Nucleus accumbens (tissue), 56 donors: ENCODE measurements around the gene TNN.
"Not testable (repeated sequence)": the region's sequence is repeated elsewhere in the genome, so short reads cannot be mapped to it uniquely, and the experiment has no call there.

Source experiments
- DNase-seq, 56 donors: peaks; one replicate each; lab custom pipeline; 2025; lab: John Stamatoyannopoulos, UW

TNN gene, protein sequence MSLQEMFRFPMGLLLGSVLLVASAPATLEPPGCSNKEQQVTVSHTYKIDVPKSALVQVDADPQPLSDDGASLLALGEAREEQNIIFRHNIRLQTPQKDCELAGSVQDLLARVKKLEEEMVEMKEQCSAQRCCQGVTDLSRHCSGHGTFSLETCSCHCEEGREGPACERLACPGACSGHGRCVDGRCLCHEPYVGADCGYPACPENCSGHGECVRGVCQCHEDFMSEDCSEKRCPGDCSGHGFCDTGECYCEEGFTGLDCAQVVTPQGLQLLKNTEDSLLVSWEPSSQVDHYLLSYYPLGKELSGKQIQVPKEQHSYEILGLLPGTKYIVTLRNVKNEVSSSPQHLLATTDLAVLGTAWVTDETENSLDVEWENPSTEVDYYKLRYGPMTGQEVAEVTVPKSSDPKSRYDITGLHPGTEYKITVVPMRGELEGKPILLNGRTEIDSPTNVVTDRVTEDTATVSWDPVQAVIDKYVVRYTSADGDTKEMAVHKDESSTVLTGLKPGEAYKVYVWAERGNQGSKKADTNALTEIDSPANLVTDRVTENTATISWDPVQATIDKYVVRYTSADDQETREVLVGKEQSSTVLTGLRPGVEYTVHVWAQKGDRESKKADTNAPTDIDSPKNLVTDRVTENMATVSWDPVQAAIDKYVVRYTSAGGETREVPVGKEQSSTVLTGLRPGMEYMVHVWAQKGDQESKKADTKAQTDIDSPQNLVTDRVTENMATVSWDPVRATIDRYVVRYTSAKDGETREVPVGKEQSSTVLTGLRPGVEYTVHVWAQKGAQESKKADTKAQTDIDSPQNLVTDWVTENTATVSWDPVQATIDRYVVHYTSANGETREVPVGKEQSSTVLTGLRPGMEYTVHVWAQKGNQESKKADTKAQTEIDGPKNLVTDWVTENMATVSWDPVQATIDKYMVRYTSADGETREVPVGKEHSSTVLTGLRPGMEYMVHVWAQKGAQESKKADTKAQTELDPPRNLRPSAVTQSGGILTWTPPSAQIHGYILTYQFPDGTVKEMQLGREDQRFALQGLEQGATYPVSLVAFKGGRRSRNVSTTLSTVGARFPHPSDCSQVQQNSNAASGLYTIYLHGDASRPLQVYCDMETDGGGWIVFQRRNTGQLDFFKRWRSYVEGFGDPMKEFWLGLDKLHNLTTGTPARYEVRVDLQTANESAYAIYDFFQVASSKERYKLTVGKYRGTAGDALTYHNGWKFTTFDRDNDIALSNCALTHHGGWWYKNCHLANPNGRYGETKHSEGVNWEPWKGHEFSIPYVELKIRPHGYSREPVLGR (N-terminal part only)

DNA sequence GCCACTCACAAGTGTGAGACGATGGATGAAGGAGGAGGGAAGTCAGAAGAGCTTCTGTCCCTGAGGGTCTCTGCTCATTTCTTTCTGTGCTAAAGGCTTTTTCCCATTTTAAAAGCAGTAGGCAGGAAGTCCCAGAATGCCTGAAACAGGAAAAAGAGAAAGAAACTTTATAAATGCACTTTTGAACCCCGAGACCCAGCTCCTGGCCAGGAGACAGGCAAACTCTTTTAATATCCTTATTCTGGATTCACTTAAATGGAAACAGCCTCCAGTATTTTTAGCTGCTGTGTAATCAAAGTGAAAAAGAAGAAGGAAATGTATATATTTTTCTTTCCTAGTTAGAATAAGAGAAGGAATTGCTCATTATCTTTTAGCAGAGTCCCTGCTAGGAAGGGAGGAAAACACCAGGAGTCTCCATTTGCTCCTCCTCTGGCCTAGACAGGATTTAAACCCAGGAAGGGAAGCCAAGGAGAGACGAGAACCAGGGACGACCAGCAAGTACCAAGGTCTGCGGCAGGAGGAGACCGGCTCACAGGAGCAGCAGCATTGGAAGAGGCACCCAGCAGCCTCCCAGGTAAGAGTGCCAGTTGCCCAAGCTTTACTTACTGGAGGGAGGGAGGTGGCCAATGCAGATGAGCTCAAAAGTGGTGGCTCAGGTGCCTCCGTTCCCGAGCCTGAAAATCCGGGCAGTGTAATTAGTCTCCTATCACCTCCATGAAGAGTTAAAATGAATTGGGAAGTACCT, at the start of gene TNN:
Gene TNN, plus strand, starts transcription at position 472 of the 745 bp plus-strand sequence. CDS start 9,586 bp downstream, outside the sequence.
- no peak for DNase-seq

DNA sequence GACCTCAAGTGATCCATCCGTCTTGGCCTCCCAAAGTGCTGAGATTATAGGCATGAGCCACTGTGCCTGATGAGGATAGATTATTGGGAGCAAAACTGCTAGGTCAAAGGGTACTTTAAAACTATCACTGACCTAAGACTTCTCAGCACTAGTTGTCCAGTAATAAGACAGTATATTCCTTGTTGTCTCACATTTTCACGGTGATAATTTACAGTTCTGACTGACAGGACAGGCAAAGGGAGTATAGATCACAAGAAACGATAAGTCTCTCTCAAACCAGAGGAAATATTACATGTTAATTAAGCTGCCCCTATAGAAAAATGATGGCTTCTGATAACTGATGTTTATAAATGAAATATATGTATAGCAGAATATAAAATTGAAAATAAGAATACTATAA, 48.1 kb upstream of the TNN start:
- no peak for DNase-seq

DNA sequence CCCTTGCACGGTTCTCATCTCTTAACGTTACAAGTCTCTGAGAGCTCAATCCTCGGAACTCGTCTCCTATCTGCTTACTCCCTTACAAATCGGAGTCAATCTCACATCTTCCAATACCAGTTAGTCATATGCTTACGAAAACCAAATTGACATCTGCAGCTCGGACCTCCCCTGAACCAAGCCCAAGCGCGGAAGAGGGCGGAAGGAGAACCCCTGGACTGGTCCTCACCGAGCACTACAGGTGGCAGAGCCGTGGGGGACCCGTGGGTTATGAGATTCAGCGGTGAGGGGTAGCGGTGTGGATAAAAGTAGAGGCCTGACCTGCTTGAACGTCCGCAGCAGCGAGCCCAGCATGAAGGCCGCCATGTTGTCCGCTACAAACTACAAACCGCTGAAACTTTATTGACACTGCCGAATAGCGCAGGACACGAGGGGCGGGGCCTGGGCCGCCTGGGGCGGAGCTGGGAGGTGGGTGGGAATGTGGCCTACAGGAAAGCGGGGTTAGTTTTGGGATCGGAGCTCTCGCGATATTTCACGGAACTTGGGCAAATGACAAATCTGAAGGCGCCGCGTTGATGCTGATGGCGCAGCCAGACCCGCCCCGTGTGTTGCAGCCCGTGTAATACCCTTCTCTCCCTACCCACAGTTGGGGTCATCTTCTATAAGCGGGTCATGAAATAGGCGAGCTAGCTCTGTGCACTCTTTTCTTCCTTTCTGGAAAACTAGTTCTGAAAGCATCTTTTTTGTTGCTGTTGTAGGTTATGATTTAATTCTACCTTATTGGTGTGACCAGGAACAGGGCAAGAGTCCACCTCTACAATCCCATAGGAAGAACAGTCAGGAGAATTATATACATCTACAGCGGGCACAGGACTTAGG, 44.4 kb upstream of the TNN start, which contains the start of gene MRPS14:
Gene MRPS14, minus strand, starts transcription at position 383 of the 879 bp plus-strand sequence. Its CDS starts 17 bp downstream, at position 366.
- peak; percentile 47 to 98 (median 94) for DNase-seq

DNA sequence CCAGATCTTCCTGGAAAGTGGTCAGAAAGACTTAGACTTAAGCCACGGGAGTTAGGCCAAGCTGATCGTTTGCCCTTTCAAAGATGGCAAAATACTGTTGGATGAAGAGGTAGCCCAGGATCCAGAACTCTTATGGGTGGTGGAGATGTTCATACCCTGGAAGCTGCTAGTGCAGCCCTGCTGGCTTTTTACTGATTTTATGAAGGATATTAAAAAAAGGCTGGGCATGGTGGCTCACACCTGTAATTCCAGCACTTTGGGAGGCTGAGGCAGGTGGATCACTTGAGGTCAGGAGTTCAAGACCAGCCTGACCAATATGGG, 43.8 kb upstream of the TNN start:
- peak in 1 of 56 donors; percentile 20 for DNase-seq

DNA sequence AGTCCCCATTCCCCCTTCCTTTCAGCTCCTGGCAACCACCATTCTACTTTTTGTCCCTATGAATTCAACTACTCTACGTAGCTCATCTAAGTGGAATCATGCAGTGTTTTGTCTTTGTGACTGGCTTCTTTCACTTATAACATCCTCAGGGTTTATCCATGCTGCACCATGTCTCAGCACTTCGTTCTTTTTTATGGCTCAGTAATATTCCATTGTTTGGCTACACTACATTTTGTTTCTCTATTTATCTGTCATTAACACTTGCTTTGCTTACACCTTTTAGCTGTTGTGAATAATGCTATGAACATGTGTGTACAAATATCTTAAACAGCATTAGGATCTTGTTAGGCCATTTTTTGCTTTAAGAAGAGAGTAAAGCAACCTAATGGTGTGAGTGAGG, 42.9 kb upstream of the TNN start:
- DNase-seq, result no peak

DNA sequence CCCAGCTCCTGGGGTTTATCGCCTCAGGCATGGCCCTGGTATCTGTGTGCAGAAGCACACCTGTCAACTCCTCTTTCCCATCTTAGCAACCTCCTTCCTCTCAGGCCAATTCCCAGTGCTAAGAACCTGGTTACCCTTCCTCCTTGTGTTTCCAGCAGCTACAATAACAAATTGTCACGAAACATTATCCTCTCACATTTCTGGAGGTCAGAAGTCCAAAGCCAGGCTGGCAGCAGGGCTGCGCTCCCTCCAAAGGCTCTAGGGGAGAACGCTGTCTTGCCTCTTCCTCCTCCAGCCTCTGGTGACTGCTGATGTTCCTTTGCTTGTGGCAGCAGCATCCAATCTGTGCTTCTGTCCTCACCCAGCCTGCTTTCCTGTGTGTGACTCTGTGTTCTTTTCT, 33.7 kb upstream of the TNN start:
- DNase-seq, result no peak

DNA sequence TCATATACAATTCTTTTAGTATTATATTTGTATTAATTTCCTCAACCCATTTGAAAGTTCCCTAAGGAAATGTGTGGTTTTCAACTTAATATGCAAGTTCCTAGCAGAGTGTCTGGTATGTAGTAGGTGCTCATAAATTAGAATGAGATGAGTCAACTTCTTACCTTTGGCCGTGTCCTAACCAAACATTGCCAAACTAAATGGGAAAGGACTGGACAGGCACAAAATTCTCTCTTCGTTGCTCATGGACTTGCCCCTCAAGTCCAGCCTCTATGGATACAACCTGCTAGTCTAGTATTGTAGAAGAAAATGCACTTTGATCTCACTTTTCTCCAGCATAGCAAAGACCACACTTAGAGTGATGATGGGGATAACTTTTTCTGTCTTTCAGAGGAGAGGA, 32.9 kb upstream of the TNN start:
- no peak for DNase-seq

DNA sequence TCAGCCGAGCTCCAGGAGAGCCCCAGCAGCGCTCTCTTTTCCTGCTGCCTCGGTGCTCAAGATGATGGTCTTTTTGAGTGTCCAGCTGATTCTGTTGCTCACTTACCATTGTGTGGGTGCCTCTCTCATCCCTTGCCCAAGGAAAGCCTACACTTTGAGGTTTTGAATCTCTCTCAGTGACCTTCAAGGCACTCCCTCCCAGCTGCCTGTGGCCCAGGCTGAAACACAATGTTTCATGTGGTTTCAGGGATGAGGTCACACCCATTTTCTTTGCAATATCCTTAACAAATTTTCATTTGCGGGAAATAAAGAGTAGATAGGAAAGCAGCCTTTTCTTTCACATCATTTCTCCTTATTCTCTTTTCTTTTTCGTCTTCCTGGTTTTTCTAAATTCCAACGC, 31.8 kb upstream of the TNN start:
- no peak for DNase-seq

DNA sequence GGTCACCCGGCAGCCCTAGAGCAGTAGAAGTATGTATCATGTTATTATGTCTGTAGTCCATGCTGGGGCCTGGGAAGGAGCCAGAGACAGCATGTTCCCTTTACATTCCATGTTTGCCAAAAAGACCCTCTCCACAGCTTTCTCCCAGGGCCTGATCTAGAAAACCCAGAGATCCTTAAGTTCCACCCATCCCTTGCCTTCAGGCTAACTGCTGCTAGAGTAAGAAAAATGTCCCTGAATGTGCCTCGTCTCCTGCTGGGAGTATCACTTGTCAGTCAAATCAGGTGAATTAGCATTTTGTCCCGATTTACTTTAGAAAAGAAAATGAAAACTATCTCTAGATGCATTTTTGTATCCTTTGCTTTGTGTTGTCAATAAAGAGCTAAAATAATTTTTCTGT, 31.2 kb upstream of the TNN start:
- no peak for DNase-seq

DNA sequence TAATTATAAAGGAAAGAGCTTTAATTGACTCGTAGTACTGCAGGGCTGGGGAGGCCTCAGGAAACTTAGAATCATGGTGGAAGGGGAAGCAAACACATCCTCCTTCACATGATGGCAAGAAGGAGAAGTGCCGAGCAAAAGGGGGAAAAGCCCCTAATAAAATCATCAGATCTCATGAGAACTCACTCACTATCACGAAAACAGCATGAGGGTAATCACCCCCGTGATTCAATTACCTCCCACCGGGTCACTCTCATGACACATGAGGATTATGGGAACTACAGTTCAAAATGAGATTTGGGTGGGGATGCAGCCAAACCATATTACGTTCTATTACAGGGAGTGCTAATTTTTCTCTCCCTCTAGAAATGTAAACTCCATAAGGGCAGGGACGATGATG, 30.2 kb upstream of the TNN start:
- DNase-seq, result no peak

DNA sequence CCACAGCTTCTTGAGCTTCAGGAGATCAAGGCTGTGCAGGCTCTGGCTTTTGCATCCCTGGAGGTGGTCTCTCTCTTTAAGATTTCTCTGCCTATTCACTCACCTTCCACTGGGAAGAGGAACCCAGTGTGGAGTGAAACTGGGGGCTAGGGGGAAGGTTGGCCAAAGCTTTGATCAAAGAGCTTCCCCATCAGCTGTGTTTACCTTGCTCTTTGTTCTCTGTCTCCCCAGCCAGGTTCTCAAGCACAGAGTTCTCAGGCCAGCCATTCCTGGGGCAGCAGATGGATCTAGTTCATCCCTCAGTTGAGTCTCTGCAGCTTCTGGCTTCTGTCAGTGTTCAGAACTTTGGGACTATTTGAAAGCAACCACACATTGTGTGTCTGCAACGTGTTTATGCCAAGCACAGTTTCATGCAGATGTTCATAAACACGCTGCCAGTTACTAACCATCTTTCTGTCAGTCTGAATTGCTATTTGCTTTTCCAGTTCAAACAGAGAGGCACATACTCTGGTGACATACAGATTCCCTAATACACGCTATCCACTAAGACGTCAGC, 27.2 kb upstream of the TNN start:
- DNase-seq, result no peak

DNA sequence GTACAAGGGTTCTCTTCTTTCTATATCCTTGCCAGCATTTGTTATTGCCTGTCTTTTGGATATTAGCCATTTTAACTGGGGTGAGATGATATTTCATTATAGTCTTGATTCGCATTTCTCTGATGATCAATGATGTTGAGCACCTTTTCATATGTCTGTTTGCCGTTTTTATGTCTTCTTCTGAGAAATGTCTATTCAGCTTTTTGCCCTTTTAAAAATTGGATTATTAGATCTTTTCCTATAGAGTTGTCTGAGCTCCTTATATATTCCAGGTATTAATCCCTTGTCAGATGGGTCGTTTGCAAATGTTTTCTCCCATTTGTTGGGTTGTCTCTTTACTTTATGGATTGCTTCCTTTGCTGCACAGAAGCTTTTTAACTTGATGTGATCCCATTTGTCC, 25.0 kb upstream of the TNN start:
- DNase-seq, result no peak

DNA sequence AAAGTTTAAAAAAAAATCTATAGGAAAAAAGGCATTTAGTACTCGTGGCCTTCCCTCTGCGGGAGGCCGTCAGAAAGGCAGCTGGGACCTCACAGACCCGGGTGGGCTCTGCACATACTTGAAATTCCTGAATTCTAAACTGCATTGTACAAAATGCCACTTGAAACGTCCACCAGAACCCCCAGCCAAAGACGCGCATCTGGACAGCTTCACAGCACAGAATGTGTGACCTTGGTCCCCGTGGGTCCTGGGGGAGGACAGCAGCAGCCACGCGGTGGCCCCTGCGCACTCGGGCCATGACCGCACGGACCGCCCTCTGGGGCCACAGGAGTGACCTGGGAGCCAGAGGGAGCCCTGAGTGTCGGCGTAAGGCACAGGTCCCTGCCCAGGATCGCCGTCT, 23.8 kb upstream of the TNN start:
- no peak for DNase-seq

DNA sequence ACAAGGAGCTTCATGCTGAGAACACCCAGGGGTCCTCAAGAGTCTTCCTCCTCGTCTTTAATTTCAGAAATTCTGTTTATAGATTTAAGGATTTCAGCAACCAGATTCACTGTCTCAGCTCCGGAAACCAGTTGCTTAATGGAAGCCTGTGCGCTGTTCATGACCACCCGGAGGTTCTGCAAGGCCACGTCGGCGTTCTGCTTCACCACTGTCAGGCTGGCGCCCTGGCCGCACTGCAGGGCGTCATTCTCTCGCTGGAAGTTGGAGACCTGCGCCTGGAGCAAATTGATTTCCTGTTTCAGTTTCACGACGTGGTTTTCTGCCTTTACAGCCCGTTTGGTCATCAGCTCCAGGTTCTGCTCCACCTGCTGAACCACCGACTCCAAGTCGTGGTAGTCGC, 23.0 kb upstream of the TNN start:
- not testable (repeated sequence) for DNase-seq

DNA sequence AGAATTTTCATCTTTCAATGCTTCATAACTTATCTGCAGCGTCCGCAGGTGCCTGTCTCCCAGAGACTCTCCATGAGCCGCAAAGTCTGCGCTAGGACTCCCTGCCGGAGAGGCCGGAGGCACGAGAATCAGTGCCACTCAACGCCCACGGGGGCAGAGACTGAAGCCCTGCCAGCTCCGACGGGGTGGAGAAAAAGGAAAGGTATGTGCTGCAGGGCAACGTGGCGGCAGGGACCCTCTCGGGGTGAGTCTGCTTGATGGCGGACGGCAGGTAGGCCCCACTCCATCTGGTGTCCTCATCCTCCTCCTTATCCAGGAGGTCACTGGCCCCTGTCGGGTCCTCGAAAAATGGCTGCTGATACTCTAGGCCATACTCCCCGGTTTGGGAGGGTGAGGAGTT, 22.5 kb upstream of the TNN start:
- DNase-seq, result no peak

DNA sequence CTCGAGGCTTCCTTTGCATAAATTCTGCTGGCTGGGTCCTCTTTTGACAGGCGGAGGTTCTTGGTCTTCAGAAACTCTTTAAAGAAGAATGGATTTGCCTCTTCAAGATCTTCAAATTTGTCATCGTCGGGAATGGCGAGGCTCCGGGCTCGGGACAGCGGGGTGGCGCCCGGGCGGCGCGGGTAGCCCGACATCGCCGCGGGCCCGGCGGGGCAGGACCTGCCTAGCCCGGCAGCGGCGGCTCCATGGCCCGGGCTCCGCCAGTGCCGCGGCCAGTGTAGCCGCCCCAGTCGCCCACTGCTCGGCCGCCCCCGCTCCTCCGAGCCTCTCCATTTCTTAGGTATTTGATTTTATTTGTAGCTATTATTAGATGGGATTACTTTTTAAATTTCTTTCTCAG, 22.1 kb upstream of the TNN start:
- no peak for DNase-seq

DNA sequence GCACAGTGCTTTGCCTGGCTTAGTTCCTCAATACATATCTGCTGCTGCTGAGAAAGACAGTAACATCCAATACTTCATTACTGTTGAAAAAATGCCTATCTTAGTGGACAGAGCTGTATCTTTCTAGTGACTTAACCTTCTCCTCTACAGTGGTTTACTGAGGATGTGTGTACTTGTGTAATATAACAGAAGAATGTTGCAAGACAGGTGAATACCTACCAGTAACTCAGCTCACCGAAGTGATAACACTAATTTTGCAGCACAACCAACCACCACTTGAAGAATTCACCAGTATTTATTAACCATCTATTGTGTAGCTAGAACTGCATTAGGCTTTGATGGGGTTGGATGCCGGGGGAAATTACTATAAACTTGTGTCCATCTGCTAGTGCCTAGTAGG, 16.6 kb upstream of the TNN start:
- no peak for DNase-seq

DNA sequence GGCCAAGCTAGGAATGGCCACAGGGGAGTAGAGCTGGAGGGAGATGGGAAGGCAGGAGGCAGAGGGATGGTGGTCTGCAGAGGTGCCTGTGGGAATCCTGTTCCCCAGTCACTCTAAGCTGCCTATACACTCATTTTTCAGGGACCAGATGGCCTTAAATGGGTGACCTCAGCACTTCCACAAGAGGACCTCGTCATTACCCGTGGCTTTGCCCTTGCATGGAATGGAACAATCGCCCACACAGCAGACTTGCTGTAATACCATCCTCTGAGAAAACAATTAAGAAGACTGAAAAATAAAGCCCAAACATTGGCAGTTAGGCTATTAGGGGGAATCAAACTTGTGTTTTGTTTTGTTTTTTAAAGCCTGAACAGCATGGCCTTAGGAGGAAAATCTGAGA, 12.9 kb upstream of the TNN start:
- no peak for DNase-seq

DNA sequence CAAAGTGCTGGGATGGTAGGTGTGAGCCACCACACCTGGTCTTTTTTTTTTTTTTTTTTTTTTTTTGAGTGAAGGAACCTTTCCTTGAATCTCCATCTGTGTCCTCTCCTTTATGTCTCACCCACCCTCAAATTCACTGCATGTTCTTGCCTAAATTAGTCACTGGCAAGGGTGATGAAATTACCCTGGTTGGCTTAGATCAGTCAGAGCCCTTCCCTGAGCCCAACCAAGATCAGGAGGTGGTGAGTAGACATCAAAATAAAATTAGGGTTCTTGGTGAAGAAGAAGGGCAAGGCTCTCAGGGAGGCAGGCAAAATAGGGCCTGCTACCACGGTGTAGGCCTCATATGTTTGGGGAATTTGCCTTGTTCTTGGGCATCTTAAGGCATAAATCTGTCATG, 5.3 kb upstream of the TNN start:
- no peak for DNase-seq
